Activated effector memory CD4-positive, alpha-beta T cell treated with Interleukin-2 at 50 U/mL for 16 hours (primary cell): ENCODE results near the gene TINAGL1.
"Not testable (repeated sequence)": the region's sequence is repeated elsewhere in the genome, so short reads cannot be mapped to it uniquely, and the experiment has no call there.

ENCODE experiments used
- DNase-seq: peaks from one replicate; pipeline ENCODE4 v3.0.0-alpha.2; 2020

Gene TINAGL1

GRCh38 chr1:31583995-31584868 is 7.9 kb downstream of the TINAGL1 start:
- no peak for DNase-seq

GRCh38 chr1:31584869-31585735 is 8.8 kb downstream of the TINAGL1 start:
- DNase-seq: no peak

- no peak for DNase-seq
These were observed 9.5 kb downstream of the TINAGL1 start for GRCh38 chr1:31585736-31586365.

- DNase-seq: no peak
These were observed 10.3 kb downstream of the TINAGL1 start for GRCh38 chr1:31586376-31587327.

- not testable (repeated sequence) for DNase-seq
These were observed 11.0 kb downstream of the TINAGL1 start for GRCh38 chr1:31587328-31587699.

- peak; percentile 5 for DNase-seq
These were observed 11.6 kb downstream of the TINAGL1 start for GRCh38 chr1:31587720-31588423.

- no peak for DNase-seq
These were observed 12.6 kb downstream of the TINAGL1 start for GRCh38 chr1:31588751-31589515.

- DNase-seq: no peak
These were observed 15.2 kb downstream of the TINAGL1 start for GRCh38 chr1:31591425-31592093.

GRCh38 chr1:31592132-31592531 is 15.8 kb downstream of the TINAGL1 start:
- no peak for DNase-seq

GRCh38 chr1:31593136-31593665 is 16.9 kb downstream of the TINAGL1 start:
- DNase-seq: no peak

GRCh38 chr1:31593770-31594632 is 17.7 kb downstream of the TINAGL1 start:
- peak; percentile 8 for DNase-seq

GRCh38 chr1:31595836-31596736 is 19.8 kb downstream of the TINAGL1 start:
- DNase-seq: no peak

- no peak for DNase-seq
These were observed 20.4 kb downstream of the TINAGL1 start for GRCh38 chr1:31596737-31597097.

- no peak for DNase-seq
These were observed 22.7 kb downstream of the TINAGL1 start for GRCh38 chr1:31598980-31599379.

GRCh38 chr1:31600641-31601040 is 24.3 kb downstream of the TINAGL1 start:
- DNase-seq: no peak

- DNase-seq: no peak
These were observed 25.8 kb downstream of the TINAGL1 start for GRCh38 chr1:31602081-31602480.

GRCh38 chr1:31605908-31606427 is 29.7 kb downstream of the TINAGL1 start:
- DNase-seq: no peak

- DNase-seq: no peak
These were observed 31.0 kb downstream of the TINAGL1 start for GRCh38 chr1:31607360-31607759.
